ENCODE measurements around the gene TLR1.
"Not testable (repeated sequence)": the region's sequence is repeated elsewhere in the genome, so short reads cannot be mapped to it uniquely, and the experiment has no call there.

Gene TLR1

DNA sequence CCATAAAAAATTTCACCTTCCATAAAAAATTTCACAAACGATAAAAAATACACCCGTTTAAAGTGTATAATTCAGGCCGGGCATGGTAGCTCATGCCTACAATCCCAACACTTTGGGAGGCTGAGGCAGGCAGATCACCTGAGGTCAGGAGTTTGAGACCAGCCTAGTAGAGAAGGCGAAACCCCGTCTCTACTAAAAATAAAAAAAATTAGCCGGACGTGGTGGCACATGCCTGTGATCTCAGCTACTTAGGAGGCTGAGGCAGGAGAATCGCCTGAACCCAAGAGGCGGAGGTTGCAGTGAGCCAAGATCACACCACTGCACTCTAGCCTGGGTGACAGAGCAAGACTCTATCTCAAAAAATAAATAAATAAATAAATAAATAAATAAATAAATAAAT is 1.7 kb upstream of the TLR1 start:
- not testable (repeated sequence) for H3K9ac ChIP-seq (ENCODE audit: low read depth in 1 of 2, low read length in 2 of 2); H3K4me3 ChIP-seq (ENCODE audit: low read depth in 1 of 2, low read length in 2 of 2); H3K27me3 ChIP-seq (ENCODE audit: control insufficient read depth in 1 of 2, insufficient read depth in 2 of 2, low read length in 2 of 2); H3K9me3 ChIP-seq (ENCODE audit: control insufficient read depth in 1 of 2, low read length in 2 of 2); H3K27ac ChIP-seq (ENCODE audit: low read depth, low read length); H3K36me3 ChIP-seq (ENCODE audit: control insufficient read depth in 1 of 2, insufficient read depth in 2 of 2, low read length in 2 of 2)
- peaks cover 15 to 21% of the 10 kb centered on the region in 2 donors for H3K4me1 ChIP-seq (ENCODE audit: control insufficient read depth in 1 of 2, insufficient read depth in 2 of 2, low read length in 2 of 2)

- H3K9me3 ChIP-seq (ENCODE audit: control insufficient read depth in 1 of 2, low read length in 2 of 2): peaks cover 2 to 4% of the 10 kb centered on the region in 2 donors
- H3K9ac ChIP-seq (ENCODE audit: low read depth in 1 of 2, low read length in 2 of 2): peak overlapping the region in 1 of 2 donors; percentile 3
- no peaks in the 10 kb centered on the region for H3K36me3 ChIP-seq (ENCODE audit: control insufficient read depth in 1 of 2, insufficient read depth in 2 of 2, low read length in 2 of 2)
- H3K4me3 ChIP-seq (ENCODE audit: low read depth in 1 of 2, low read length in 2 of 2): peak overlapping the region; percentile 39 to 58
- no peaks in the 10 kb centered on the region for H3K27me3 ChIP-seq (ENCODE audit: control insufficient read depth in 1 of 2, insufficient read depth in 2 of 2, low read length in 2 of 2)
- peaks cover 15 to 21% of the 10 kb centered on the region in 2 donors for H3K4me1 ChIP-seq (ENCODE audit: control insufficient read depth in 1 of 2, insufficient read depth in 2 of 2, low read length in 2 of 2)
- peak overlapping the region; percentile 13 for H3K27ac ChIP-seq (ENCODE audit: low read depth, low read length)
Measured at GRCh38 chr4:38805530-38806145, 1.0 kb upstream of the TLR1 start.

DNA sequence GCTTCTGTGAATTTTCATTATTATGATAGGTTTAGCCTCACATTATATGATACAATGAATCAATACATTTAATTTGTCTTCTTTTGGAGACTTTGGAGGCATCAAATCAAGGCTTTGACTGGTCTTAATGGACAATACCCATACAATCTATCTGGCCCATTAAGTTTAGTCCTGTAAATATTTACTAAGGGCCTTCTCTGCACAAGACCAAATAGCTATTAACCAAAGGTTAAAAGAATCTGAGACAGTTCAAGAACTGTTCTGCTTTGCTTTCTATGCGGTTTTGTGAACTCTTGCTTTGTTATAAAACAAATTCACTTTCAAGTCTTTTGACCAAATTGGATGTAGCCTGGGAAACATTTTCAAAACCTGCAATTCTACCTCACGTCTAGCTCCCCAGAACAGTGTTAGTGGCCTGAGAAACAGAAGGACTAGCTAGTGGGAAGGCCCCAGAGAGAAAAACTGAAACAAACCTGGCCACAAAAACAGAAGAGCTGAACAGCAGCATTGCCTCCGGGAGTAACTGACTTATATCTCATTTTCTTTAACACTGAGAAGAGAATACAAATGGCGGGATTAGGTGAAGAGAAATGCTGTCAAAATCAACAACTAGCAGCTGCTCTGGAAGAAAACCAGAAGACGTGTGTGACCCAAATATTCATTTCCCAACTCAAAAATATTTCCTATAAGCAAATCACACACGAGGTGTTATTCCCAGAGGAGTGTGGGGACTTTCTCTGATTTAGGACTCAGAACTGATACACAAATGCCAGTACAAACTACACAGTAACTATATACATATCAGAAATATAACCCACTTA is 548 bp downstream of the TLR1 start:
- H3K27ac ChIP-seq (ENCODE audit: low read depth, low read length): peak overlapping the region; percentile 34
- H3K9ac ChIP-seq (ENCODE audit: low read depth in 1 of 2, low read length in 2 of 2): peak overlapping the region; percentile 49 to 75
- H3K27me3 ChIP-seq (ENCODE audit: control insufficient read depth in 1 of 2, insufficient read depth in 2 of 2, low read length in 2 of 2): no peaks in the 10 kb centered on the region
- peaks cover 2 to 4% of the 10 kb centered on the region in 2 donors for H3K9me3 ChIP-seq (ENCODE audit: control insufficient read depth in 1 of 2, low read length in 2 of 2)
- peaks cover 15 to 21% of the 10 kb centered on the region in 2 donors for H3K4me1 ChIP-seq (ENCODE audit: control insufficient read depth in 1 of 2, insufficient read depth in 2 of 2, low read length in 2 of 2)
- H3K36me3 ChIP-seq (ENCODE audit: control insufficient read depth in 1 of 2, insufficient read depth in 2 of 2, low read length in 2 of 2): peaks cover 13% of the 10 kb centered on the region in 2 donors
- peak overlapping the region; percentile 57 to 66 for H3K4me3 ChIP-seq (ENCODE audit: low read depth in 1 of 2, low read length in 2 of 2)

DNA sequence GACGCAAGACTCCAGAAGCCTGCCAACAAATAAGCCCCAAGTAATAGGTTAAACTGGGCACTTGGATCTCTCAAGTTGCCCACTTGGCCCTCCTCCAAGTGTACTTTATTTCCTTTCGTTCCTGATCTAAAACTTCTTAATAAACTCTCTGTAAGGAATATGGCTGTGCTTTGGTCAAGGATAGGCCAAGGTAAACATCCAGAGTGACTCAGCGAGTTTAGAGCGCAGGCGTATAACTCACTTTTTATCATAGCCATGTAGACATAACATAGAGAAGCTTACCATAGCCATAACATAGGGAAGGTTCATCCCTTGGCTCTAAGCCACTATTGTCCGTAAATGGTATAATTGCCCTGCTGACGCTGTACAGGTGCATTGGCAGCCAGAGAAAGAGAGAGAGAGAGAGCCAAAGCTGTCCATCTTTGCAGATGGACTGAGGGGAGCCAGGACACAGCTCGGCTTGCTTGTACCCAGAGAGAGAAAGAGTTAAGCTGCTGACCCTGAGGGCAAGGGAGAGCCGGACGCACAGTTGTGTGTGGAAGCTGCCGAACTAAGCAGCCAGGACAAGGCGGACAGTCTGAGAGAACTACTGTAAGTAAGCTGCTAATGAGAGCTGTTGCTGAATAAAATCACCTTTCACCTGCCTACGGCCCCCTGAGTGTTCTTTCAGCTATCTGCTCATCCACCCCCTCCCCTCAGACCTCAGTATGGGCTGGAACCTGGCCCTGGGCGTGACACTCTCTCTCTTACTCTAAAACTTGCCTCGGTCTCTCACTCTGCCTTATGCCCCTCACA is 1.8 kb downstream of the TLR1 start:
- peak overlapping the region; percentile 0 to 41 for H3K4me3 ChIP-seq (ENCODE audit: low read depth in 1 of 2, low read length in 2 of 2)

GRCh38 chr4:38800961-38801450 is 3.6 kb downstream of the TLR1 start:
- Histone ChIP-seq H3K4me1 (ENCODE audit: control insufficient read depth in 1 of 2, insufficient read depth in 2 of 2, low read length in 2 of 2) (peaks cover 15 to 21% of the 10 kb centered on the region in 2 donors), H3K36me3 (ENCODE audit: control insufficient read depth in 1 of 2, insufficient read depth in 2 of 2, low read length in 2 of 2) (peaks cover 15 to 18% of the 10 kb centered on the region in 2 donors), H3K27ac (ENCODE audit: low read depth, low read length) (no peak overlapping the region), H3K9me3 (ENCODE audit: control insufficient read depth in 1 of 2, low read length in 2 of 2) (peaks cover 2 to 4% of the 10 kb centered on the region in 2 donors), H3K4me3 (ENCODE audit: low read depth in 1 of 2, low read length in 2 of 2) (no peak overlapping the region), H3K27me3 (ENCODE audit: control insufficient read depth in 1 of 2, insufficient read depth in 2 of 2, low read length in 2 of 2) (no peaks in the 10 kb centered on the region), H3K9ac (ENCODE audit: low read depth in 1 of 2, low read length in 2 of 2) (no peak overlapping the region)

More for the DNA sequence above, 1.8 kb downstream of the TLR1 start:
- Histone ChIP-seq H3K36me3 (ENCODE audit: control insufficient read depth in 1 of 2, insufficient read depth in 2 of 2, low read length in 2 of 2) (peaks cover 15 to 17% of the 10 kb centered on the region in 2 donors), H3K9me3 (ENCODE audit: control insufficient read depth in 1 of 2, low read length in 2 of 2) (peaks cover 2 to 4% of the 10 kb centered on the region in 2 donors), H3K4me1 (ENCODE audit: control insufficient read depth in 1 of 2, insufficient read depth in 2 of 2, low read length in 2 of 2) (peaks cover 15 to 21% of the 10 kb centered on the region in 2 donors), H3K27me3 (ENCODE audit: control insufficient read depth in 1 of 2, insufficient read depth in 2 of 2, low read length in 2 of 2) (no peaks in the 10 kb centered on the region), H3K27ac (ENCODE audit: low read depth, low read length) (no peak overlapping the region), H3K9ac (ENCODE audit: low read depth in 1 of 2, low read length in 2 of 2) (no peak overlapping the region)

GRCh38 chr4:38800366-38800765 is 4.2 kb downstream of the TLR1 start:
- H3K4me1 ChIP-seq (ENCODE audit: control insufficient read depth in 1 of 2, insufficient read depth in 2 of 2, low read length in 2 of 2): peaks cover 9 to 15% of the 10 kb centered on the region in 2 donors
- H3K27ac ChIP-seq (ENCODE audit: low read depth, low read length): no peak overlapping the region
- H3K9ac ChIP-seq (ENCODE audit: low read depth in 1 of 2, low read length in 2 of 2): no peak overlapping the region
- no peaks in the 10 kb centered on the region for H3K27me3 ChIP-seq (ENCODE audit: control insufficient read depth in 1 of 2, insufficient read depth in 2 of 2, low read length in 2 of 2)
- no peak overlapping the region for H3K4me3 ChIP-seq (ENCODE audit: low read depth in 1 of 2, low read length in 2 of 2)
- H3K36me3 ChIP-seq (ENCODE audit: control insufficient read depth in 1 of 2, insufficient read depth in 2 of 2, low read length in 2 of 2): peaks cover 15 to 18% of the 10 kb centered on the region in 2 donors
- H3K9me3 ChIP-seq (ENCODE audit: control insufficient read depth in 1 of 2, low read length in 2 of 2): peaks cover 2 to 4% of the 10 kb centered on the region in 2 donors

DNA sequence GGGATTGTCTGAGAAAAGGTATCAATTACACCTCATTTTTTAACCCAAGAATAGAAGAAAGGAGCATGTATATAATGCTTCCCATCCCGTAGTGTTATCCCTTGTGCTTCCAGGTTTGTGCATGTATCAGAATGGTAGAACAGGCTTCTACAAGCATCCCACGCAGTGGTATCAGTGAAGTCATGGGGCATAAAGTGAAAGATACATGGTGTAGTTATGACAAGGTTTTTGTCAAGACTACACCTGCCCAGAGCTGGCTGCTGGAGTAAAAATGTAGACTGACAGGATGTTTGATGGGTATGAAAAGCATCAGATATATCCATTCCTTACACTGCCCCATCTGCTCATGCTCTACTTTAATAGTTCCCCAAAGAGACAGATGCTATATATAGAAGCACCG is 9.5 kb downstream of the TLR1 start:
- no peaks in the 10 kb centered on the region for H3K9me3 ChIP-seq (ENCODE audit: control insufficient read depth in 1 of 2, low read length in 2 of 2)
- no peak overlapping the region for H3K27ac ChIP-seq (ENCODE audit: low read depth, low read length)
- H3K27me3 ChIP-seq (ENCODE audit: control insufficient read depth in 1 of 2, insufficient read depth in 2 of 2, low read length in 2 of 2): no peaks in the 10 kb centered on the region
- no peaks in the 10 kb centered on the region for H3K4me1 ChIP-seq (ENCODE audit: control insufficient read depth in 1 of 2, insufficient read depth in 2 of 2, low read length in 2 of 2)
- H3K36me3 ChIP-seq (ENCODE audit: control insufficient read depth in 1 of 2, insufficient read depth in 2 of 2, low read length in 2 of 2): peaks cover 12 to 14% of the 10 kb centered on the region in 2 donors
- H3K9ac ChIP-seq (ENCODE audit: low read depth in 1 of 2, low read length in 2 of 2): no peak overlapping the region
- H3K4me3 ChIP-seq (ENCODE audit: low read depth in 1 of 2, low read length in 2 of 2): no peak overlapping the region

DNA sequence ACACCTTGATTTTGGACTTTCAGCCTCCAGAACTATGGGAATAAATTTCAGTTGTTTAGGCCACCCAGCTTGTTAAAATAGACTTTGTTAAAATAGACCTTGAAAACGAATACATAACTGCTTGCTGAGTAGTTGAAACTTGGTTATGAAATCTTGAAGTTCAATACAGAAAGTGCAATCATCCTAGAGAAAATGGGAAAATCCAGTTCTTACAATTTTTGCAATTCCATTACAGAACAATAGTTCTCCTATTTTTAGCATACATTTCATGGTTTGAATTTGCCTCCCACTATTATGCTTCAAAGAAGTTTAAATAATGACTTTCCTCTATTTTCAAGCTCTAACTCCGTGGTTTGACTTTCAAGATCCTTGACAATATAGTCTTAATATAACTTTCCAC is 10.5 kb downstream of the TLR1 start:
- H3K9me3 ChIP-seq (ENCODE audit: control insufficient read depth in 1 of 2, low read length in 2 of 2): no peaks in the 10 kb centered on the region

DNA sequence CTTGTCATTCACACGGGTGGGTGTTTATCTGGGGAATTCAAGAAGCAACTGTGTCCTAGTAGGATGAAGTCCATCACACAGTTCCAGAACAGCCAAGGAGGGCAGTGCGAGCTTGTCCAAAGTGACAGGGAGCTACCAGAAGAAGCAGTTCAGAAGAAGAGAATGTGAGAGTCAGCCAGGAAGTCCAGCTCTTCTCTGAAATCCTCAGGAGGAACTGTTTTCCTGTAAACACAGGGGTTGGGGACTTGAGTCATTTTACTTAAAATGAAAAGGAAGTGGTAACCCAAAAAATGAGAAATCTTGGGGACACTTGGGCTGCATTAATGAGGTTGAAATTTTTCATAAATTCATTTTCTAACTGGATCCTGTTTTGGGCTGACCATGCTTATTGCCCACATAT is 13.6 kb downstream of the TLR1 start:
- H3K9me3 ChIP-seq (ENCODE audit: control insufficient read depth in 1 of 2, low read length in 2 of 2): no peaks in the 10 kb centered on the region

More for the DNA sequence above, 10.5 kb downstream of the TLR1 start:
- no peak overlapping the region for H3K27ac ChIP-seq (ENCODE audit: low read depth, low read length)
- peaks cover 2 to 5% of the 10 kb centered on the region in 2 donors for H3K36me3 ChIP-seq (ENCODE audit: control insufficient read depth in 1 of 2, insufficient read depth in 2 of 2, low read length in 2 of 2)
- H3K9ac ChIP-seq (ENCODE audit: low read depth in 1 of 2, low read length in 2 of 2): no peak overlapping the region
- H3K27me3 ChIP-seq (ENCODE audit: control insufficient read depth in 1 of 2, insufficient read depth in 2 of 2, low read length in 2 of 2): no peaks in the 10 kb centered on the region
- no peaks in the 10 kb centered on the region for H3K4me1 ChIP-seq (ENCODE audit: control insufficient read depth in 1 of 2, insufficient read depth in 2 of 2, low read length in 2 of 2)
- no peak overlapping the region for H3K4me3 ChIP-seq (ENCODE audit: low read depth in 1 of 2, low read length in 2 of 2)

More for the DNA sequence above, 13.6 kb downstream of the TLR1 start:
- Histone ChIP-seq H3K4me1 (ENCODE audit: control insufficient read depth in 1 of 2, insufficient read depth in 2 of 2, low read length in 2 of 2) (no peaks in the 10 kb centered on the region), H3K27me3 (ENCODE audit: control insufficient read depth in 1 of 2, insufficient read depth in 2 of 2, low read length in 2 of 2) (no peaks in the 10 kb centered on the region), H3K36me3 (ENCODE audit: control insufficient read depth in 1 of 2, insufficient read depth in 2 of 2, low read length in 2 of 2) (no peaks in the 10 kb centered on the region), H3K9ac (ENCODE audit: low read depth in 1 of 2, low read length in 2 of 2) (no peak overlapping the region), H3K4me3 (ENCODE audit: low read depth in 1 of 2, low read length in 2 of 2) (no peak overlapping the region), H3K27ac (ENCODE audit: low read depth, low read length) (no peak overlapping the region)
